NB4 (cell line): ENCODE results near the gene PTGDS.

Experiments
- DNase-seq: peaks from one replicate; pipeline ENCODE4 v3.0.0; 2010; ENCODE audit warnings: low read depth
- H3K4me3 ChIP-seq: one replicate; pipeline ENCODE4 v1.5.1; 2011; ENCODE audit warnings: mild to moderate bottlenecking, low read depth, low read length, moderate library complexity
- CTCF ChIP-seq: IDR thresholded peaks from one replicate; pipeline ENCODE4 v1.5.1; 2012; ENCODE audit warnings: low read depth, low read length
- MYC ChIP-seq: IDR thresholded peaks from 2 replicates; pipeline ENCODE4 v1.6.1; 2011; ENCODE audit warnings: low read depth, low read length
- POLR2A ChIP-seq: IDR thresholded peaks from 2 replicates; pipeline ENCODE4 v1.6.1; 2011; ENCODE audit warnings: mild to moderate bottlenecking; ENCODE audit not compliant: insufficient read length; ENCODE audit errors: extremely low read depth
- TF ChIP-seq, protein P1 (sequence below): IDR thresholded peaks from 2 replicates; pipeline ENCODE4 v1.6.1; 2011; ENCODE audit warnings: low read depth, low read length

Gene PTGDS

GRCh38 chr9:136994180-136994887 is 17.0 kb downstream of the PTGDS start:
- no peak for DNase-seq
- TF ChIP-seq, protein P1, sequence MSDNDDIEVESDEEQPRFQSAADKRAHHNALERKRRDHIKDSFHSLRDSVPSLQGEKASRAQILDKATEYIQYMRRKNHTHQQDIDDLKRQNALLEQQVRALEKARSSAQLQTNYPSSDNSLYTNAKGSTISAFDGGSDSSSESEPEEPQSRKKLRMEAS: no peak
- TF ChIP-seq MYC: no peak
- no peak for TF ChIP-seq POLR2A
- no peak for TF ChIP-seq CTCF
- H3K4me3 ChIP-seq: no peak overlapping the region

DNA sequence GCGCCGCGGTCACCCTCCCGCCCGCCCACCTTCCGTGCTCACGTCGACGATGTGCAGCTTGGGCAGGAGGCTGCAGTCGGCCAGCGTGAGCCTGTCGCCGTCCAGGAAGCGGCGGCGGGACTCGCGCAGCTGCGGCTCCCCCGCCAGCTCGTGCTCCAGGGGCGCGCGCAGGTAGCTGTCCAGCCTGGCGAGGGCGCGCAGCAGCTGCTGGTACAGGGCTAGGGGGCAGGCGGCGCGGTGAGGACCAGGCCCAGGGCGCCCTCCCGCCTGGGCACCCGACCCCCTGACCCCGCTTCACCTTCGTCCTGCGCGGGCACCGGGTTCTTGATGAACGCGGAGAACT is 17.6 kb downstream of the PTGDS start:
- H3K4me3 ChIP-seq: no peak overlapping the region
- no peak for DNase-seq
- no peak for TF ChIP-seq CTCF
- no peak for TF ChIP-seq MYC
- TF ChIP-seq, protein P1: no peak
- TF ChIP-seq POLR2A: no peak

DNA sequence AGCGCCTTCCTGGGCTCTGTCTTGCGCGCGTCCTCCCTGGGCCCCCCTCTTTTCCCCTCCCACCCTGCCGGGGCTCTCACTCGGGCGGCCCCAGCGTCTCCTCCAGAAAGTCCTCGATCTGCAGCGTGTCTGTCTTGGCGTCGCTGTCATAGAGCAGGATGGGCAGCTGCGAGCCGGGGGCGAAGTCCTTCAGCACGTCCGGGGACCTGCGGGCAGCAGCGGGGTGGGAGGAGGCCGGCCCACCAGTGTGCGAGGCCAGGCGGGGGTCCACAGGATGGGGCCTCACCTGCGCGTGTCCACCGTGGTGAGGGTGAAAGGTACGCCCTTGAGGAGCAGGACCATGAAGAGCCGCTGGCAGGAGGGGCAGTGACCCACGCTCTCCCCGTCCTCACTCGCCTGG is 18.1 kb downstream of the PTGDS start:
- DNase-seq: no peak
- H3K4me3 ChIP-seq: no peak overlapping the region
- no peak for TF ChIP-seq MYC
- no peak for TF ChIP-seq CTCF
- no peak for TF ChIP-seq POLR2A
- TF ChIP-seq, protein P1: no peak

DNA sequence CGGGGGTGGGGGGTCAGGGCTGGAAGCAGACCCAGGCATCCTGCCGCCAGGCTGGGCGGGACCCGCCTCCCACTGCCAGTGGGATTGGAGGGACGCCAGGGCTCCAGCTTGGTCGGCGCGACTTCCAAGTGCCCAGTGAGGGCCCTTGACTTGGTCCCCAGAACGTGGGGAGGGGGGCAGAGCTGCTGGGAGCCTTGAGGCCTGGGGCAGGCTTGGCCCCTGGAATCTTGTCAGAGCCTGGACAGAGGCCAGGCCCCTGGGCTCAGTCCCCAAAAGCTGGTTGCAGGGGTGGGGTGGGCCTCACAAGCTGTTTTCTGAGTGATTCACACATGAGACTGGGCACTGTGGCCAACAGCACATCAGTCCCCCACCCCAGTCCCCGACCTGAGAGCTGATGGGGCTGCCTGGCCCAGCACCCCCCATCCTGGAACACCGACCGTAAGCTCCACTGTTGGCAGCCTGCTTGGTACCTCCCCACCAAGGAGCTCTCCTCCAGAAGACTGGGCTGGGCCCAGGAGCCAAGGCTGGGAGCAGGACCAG is 18.5 kb downstream of the PTGDS start:
- H3K4me3 ChIP-seq: no peak overlapping the region
- TF ChIP-seq CTCF: no peak
- TF ChIP-seq POLR2A: no peak
- TF ChIP-seq MYC: no peak
- TF ChIP-seq, protein P1: no peak
- no peak for DNase-seq

- peak; percentile 54 for DNase-seq
- TF ChIP-seq MYC: no peak
- TF ChIP-seq, protein P1: no peak
- TF ChIP-seq POLR2A: no peak
- no peak for TF ChIP-seq CTCF
- H3K4me3 ChIP-seq: no peak within 1 kb of the TSS
These were observed 19.3 kb downstream of the PTGDS start, which contains the start of gene CLIC3 for GRCh38 chr9:136996361-136997292. CLIC3 (minus strand) TSS chr9:136996568; CDS start chr9:136996543, 25 bp downstream.
